Fibroblast of skin of scalp (primary cell): ENCODE data around the gene AKT3.
"Not testable (repeated sequence)": the region's sequence is repeated elsewhere in the genome, so short reads cannot be mapped to it uniquely, and the experiment has no call there.

ENCODE experiments used
- DNase-seq: peaks from one replicate; pipeline ENCODE4 v3.0.0-alpha.2; 2013

Gene AKT3

DNA sequence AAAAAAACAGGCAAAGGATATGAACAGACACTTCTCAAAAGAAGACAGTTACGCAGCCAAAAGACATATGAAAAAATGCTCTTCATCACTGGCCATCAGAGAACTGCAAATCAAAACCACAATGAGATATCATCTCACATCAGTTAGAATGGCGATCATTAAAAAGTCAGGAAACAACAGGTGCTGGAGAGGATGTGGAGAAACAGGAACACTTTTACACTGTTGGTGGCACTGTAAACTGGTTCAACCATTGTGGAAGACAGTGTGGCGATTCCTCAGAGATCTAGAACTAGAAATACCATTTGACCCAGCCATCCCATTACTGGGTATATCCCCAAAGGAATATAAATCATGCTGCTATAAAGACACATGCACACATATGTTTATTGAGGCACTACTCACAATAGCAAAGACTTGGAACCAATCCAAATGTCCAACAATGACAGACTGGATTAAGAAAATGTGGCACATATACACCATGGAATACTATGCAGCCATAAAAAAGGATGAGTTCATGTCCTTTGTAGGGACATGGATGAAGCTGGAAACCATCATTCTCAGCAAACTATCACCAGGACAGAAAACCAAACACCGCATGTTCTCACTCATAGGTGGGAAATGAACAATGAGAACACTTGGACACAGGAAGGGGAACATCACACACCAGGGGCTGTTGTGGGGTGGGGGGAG, 77.5 kb downstream of the AKT3 start:
- not testable (repeated sequence) for DNase-seq

DNA sequence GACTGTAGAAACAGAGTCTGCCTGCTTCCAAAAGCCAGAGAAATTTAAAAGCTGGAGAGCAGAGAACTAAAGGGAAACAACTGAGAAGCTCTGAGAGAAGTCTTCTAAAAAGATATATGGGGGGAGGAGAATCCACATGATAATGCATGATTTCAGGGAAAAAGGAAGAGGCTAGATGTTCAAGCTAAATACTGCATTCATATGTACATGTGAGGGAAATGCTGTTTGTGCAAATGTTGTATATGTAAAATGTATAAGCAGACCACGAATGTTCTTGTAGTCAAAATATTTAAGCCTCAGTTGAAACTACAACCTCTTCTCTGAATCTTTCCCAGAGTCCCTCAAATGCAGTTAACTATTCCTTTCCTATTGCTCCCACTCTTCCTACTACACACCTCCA, 79.2 kb downstream of the AKT3 start:
- DNase-seq: no peak

DNA sequence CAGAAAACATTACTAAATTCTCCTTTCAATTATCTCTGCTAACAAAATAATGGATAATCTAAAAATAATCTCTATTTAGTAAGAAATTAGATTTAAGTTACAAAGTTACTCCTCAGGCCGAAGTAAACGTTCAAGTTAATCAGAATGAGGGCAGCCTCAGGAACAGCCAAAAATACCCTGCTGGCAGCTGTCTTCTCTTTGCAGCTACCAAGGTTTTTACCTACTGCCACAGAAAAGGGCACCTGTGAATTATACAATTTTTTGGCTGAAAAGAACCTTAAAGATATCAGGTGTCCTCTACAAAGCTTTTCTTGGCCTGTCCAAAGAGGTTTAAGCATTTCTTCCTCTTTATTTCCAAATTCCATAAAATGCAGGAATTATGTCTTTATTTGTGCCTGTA, 84.4 kb downstream of the AKT3 start:
- DNase-seq: no peak

GRCh38 chr1:243763806-243764205, 86.2 kb downstream of the AKT3 start:
- DNase-seq: no peak

DNA sequence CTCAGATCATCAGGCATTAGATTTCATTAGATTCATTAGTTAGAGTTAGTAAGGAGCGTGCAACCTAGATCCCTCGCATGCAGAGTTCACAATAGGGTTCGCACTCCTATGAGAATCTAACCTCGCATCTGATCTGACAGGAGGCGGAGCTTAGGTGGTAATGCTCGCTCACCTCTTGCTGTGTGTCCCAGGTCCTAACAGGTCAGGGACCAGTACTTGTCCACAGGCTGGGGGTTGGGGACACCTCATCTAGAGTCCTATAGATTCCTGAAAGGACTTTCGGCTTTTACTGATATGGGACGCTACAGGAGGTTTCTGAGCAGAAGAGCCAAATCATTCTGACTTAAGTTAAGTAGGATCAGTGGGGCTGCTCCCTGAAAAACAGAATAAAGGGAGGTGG, 91.4 kb downstream of the AKT3 start:
- DNase-seq: no peak

DNA sequence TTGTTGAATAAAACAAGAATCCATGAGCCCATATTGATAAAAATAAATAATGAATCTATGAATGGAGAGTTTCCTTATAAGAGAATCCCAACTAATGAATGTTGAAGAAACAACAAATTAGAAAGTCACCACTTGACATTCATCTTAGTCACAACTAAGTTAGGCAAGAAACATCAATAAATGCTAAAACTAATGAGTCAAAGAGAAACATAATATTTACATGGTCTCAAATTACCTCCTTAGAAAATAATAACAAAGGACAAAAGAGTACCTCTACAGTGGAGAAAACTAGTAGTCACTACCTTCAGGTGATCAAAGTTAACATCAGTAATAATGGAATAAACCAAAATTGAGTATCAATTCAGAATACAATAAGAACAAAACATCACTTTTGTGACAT, 93.5 kb downstream of the AKT3 start:
- DNase-seq: no peak

DNA sequence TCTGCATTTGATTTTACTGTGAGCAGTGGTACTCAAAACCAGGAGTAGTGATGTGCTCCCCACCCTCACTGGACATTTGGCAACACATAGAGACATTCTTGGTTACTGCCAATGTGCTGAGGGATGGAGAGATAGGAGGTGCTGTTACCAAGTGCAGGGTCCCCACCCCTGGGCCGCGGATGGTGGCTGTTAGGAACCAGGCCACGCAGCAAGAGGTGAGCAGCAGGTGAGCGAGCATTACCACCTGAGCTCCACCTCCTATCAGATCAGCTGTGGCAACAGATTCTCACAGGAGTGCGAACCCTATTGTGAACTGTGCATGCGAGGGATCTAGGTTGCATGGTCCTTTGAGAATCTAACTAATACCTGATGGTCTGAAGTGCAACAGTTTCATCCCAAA, 95.7 kb downstream of the AKT3 start:
- DNase-seq: no peak

GRCh38 chr1:243751506-243751905, 98.5 kb downstream of the AKT3 start:
- DNase-seq: no peak

DNA sequence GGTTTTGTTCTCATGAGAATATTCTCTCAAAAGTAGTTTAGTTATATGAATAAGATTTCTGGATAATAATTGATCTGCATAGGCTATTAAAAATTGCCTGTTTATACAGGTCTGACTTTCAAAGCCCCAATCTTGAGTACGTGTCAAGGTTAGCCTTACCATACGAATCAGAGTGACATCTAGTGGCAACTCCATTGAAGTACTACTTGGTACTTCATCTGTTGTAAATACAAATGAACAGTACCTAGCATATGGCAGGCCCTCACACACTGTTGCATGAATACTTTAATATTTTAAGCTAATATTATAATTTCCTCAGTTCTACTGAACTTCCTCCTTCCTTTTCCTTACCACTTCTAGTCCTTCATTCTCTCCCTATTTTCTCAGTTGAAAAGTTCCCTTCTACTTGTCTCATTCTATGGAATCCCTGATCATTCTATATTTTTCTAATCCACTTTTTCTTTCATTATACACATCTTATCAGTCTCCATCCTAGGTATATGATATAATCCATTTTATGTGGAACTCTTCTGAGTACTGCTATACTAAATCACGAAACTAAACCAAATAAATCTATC, 101.2 kb downstream of the AKT3 start:
- DNase-seq: peak; percentile 72

DNA sequence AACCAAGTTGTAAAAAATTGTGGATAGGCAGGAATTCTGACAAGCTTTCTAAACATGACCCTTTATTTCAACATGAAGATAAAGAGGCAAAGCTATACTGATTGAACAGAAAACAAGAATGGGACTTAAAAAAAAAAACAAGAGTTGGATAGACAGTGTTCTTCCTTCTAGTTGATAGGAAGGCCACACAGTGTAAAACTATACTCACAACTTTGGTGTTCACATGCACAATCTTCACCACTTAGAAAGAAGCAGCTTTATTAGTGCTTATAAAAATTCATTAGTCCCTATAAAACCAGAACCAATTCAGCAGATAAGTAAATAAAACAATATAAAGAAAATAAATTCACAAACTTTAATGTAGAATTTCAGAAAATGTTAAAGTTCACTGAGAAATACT, 101.8 kb downstream of the AKT3 start:
- no peak for DNase-seq

DNA sequence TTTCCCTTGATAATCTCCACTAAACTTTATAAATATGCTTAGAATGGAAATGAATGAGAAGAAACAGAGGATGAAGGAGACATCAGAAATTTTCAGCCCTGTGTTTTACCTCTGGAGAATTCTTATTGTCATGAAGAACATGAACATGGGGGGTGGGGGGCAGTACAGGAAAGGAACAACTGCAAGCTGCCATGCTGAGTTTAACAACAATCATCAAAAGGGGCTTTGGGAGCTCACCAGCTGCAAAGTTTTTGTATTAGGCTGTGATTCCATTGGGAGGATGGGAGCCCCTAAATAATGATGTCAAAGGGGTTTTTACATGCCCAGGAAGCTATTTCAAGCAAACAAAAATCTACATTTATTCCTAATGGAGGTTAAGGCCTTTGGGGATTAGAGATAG, 103.3 kb downstream of the AKT3 start:
- no peak for DNase-seq

- DNase-seq: peak; percentile 16
Observed at GRCh38 chr1:243745356-243745755, 104.7 kb downstream of the AKT3 start.

- peak; percentile 26 for DNase-seq
Observed at GRCh38 chr1:243742819-243743218, 107.2 kb downstream of the AKT3 start.

DNA sequence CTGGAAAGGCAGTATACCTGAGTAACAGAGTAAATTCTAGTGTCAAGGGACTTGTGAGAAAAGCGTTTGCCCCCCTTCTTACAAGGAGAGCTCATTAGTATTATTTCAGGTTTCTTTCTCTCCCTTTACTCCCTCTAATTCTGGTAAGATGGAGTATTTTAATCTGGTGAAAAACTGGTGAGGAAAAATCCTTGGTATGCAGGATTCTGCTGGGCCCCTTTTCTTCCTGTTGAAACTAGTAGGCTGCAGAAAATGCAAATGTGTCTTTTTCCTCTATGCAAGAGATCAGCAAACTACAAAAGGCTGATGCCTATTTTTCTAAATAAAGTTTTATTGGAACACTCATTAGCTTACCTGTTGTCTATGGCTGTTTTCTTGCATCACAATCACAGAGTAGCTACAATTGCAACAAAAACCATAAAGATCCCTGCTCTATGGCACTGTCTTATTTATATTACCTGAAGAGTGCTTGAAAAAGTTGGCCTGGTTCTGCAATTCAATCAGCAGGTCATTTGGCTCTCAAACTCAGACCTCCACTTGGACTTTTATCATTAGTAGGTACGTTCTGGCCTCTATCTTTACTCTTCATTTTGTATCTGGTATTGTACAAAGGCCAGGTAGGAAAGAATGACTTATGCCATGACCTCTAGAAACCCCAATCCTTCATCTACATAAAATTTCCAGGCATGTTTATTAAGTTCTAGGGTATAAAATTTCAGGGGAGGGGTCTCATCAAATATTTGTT, 109.6 kb downstream of the AKT3 start:
- DNase-seq: peak; percentile 58

GRCh38 chr1:243739335-243740003, 110.6 kb downstream of the AKT3 start:
- DNase-seq: no peak

DNA sequence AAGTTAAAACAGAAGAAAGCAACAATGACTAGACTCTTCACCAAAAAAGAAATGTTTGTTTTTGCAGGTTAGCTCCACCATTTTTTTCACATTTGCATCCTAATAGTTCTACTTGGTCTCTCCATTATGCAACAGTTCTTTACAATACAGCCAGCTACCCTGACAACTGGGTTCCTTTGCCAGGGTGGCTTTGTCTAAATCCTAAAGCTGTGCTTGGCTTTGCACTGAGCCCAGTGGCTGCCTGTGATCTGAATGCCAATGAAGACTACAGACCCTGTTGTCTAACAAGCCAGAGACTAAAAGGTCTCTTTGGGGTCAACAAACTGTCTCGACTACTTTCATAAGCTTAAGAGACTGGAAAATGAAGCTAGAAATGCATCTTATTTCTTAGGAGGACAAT, 112.0 kb downstream of the AKT3 start:
- DNase-seq: no peak

DNA sequence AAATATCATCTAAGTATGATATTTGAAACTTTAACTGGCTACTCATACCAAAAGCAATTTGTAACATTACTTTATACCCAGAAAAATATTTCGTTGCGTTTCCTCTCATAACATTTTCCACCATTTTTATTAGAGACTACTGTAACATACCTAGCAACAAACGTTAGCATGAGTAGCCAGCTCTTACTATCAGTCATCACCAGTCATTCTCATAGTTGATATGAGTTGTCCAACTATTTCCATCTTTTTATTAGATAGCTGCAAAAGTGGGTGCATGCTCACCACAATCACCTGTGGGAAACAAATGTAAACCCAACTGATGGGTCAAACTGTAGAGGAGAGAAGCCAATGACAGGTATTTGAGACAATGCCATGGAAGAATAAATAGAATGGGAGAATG, 114.6 kb downstream of the AKT3 start:
- DNase-seq: no peak

- DNase-seq: no peak
Observed at GRCh38 chr1:243734308-243734695, 115.7 kb downstream of the AKT3 start.

GRCh38 chr1:243733670-243734307, 116.3 kb downstream of the AKT3 start:
- DNase-seq: no peak

- no peak for DNase-seq
Observed at GRCh38 chr1:243732637-243733036, 117.4 kb downstream of the AKT3 start.

- no peak for DNase-seq
Observed at GRCh38 chr1:243731974-243732625, 117.9 kb downstream of the AKT3 start.

DNA sequence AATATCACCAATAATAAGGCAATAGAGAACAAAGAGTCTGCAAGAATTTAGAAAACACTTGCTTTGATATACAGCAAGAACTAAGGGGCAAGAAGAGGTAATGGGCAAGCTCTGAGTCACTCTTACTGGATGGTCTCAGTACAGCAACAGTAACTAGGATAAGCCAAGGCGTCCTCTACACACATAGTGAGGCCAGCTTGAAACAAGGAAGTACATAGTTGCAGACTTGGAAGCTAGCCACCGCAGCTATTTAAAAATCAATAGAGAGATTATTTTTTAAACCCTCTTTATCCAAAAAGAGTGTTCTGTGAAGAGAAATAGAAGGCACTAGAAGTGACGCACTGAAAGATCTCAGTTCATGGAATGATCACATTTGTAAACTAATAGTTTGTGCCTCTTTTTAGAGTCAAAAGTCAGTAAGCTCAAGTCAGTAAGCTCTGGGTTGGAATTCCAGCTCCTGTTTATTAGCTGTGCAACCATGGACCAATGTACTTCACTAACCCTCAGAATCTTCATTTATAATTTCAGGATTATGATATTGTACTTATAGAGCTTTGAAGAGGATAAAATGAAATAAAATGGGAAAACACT, 118.6 kb downstream of the AKT3 start:
- DNase-seq: no peak
